Osteocyte (in vitro differentiated cells): ENCODE measurements around the gene CHST13. TPM values are rescaled to one million over a fixed set of nuclear protein-coding genes. Genes with fewer than 3 reads are reported as not detected.

Experiments
- DNase-seq: peaks from one replicate; pipeline ENCODE4 v3.0.0; 2021; ENCODE audit warnings: mixed read lengths; ENCODE audit not compliant: unreplicated experiment; ENCODE audit errors: extremely low spot score
- H3K27ac Mint-ChIP-seq: one replicate; pipeline ENCODE4 v1.8.0; 2021; ENCODE audit warnings: mild to moderate bottlenecking, mixed read lengths; ENCODE audit not compliant: unreplicated experiment
- H3K27me3 Mint-ChIP-seq: one replicate; pipeline ENCODE4 v1.8.0; 2021; ENCODE audit warnings: mixed read lengths; ENCODE audit not compliant: unreplicated experiment
- H3K36me3 Mint-ChIP-seq: one replicate; pipeline ENCODE4 v1.8.0; 2021; ENCODE audit warnings: mixed read lengths; ENCODE audit not compliant: unreplicated experiment
- H3K4me1 Mint-ChIP-seq: one replicate; pipeline ENCODE4 v1.8.0; 2021; ENCODE audit warnings: mixed read lengths; ENCODE audit not compliant: unreplicated experiment
- H3K4me3 Mint-ChIP-seq: one replicate; pipeline ENCODE4 v1.8.0; 2021; ENCODE audit warnings: mild to moderate bottlenecking, moderate library complexity, mixed read lengths; ENCODE audit not compliant: unreplicated experiment
- H3K9me3 Mint-ChIP-seq: one replicate; pipeline ENCODE4 v1.8.0; 2021; ENCODE audit warnings: mixed read lengths; ENCODE audit not compliant: unreplicated experiment
- CTCF ChIP-seq: fragments of 200-600 bp; sonication (generic); IDR thresholded peaks from 2 replicates; pipeline ENCODE4 v1.5.0; 2021; ENCODE audit warnings: antibody characterized with exemption, mild to moderate bottlenecking, moderate library complexity
- total RNA-seq: library from RNA; stranded (reverse); gene quantifications from 2 replicates; pipeline ENCODE4 v1.2.1, GENCODE V29; 2021

Gene CHST13
- total RNA-seq, 1 donor from 2014 or later = not detected

DNA sequence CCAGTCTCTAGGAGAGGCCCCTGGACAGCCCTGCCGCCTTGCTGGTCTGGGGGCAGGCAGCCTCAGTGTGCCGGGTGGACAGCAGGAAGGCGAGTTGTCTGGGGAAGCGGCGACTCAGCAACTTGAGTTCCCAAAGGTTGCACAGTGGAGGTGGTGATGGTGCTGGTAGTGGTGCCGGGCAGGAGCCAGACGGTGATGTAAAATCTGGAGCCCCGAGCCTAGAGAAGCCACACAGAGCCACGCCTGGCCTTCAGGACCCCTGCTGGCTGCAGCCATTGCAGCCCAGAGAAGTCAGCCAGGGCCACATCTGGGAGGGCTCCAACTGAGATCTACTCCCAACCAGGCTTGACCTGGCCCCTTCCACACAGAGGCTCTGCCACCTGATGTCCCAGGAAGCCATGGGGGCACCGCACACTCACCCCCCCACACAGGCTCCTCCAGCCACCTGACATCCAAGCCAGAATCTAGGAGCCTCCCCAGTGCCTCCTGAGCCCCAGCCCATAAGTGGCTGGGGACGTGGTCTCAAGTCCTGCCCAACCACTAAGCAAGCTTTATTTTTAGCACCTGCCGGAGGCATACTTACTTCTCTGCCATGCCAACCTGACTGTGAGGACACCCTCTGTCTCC lies 26.0 kb downstream of the CHST13 start:
- peaks cover 13% of the 10 kb centered on the region for H3K4me1 Mint-ChIP-seq
- no peak for TF ChIP-seq CTCF
- no peak overlapping the region for H3K4me3 Mint-ChIP-seq
- H3K27me3 Mint-ChIP-seq = peaks cover 27% of the 10 kb centered on the region
- DNase-seq = peak; percentile 77
- H3K27ac Mint-ChIP-seq = no peak overlapping the region
- no peaks in the 10 kb centered on the region for H3K36me3 Mint-ChIP-seq
- H3K9me3 Mint-ChIP-seq = no peaks in the 10 kb centered on the region

GRCh38 chr3:126550488-126551051 lies 26.6 kb downstream of the CHST13 start:
- no peak overlapping the region for H3K4me3 Mint-ChIP-seq

GRCh38 chr3:126551121-126551838 lies 27.3 kb downstream of the CHST13 start:
- Mint-ChIP-seq H3K36me3 (no peaks in the 10 kb centered on the region), H3K4me3 (no peak overlapping the region), H3K27ac (no peak overlapping the region), H3K9me3 (no peaks in the 10 kb centered on the region), H3K27me3 (peaks cover 27% of the 10 kb centered on the region), H3K4me1 (peaks cover 13% of the 10 kb centered on the region)
- peak; percentile 72 for DNase-seq
- no peak for TF ChIP-seq CTCF

More at GRCh38 chr3:126550488-126551051, 26.6 kb downstream of the CHST13 start:
- Mint-ChIP-seq H3K4me1 (peaks cover 13% of the 10 kb centered on the region), H3K9me3 (no peaks in the 10 kb centered on the region), H3K36me3 (no peaks in the 10 kb centered on the region), H3K27me3 (peaks cover 27% of the 10 kb centered on the region), H3K27ac (no peak overlapping the region)
- no peak for TF ChIP-seq CTCF
- DNase-seq = peak; percentile 75

- TF ChIP-seq CTCF = no peak
- Mint-ChIP-seq H3K27ac (no peak overlapping the region), H3K9me3 (no peaks in the 10 kb centered on the region), H3K27me3 (peaks cover 23% of the 10 kb centered on the region), H3K4me1 (peaks cover 13% of the 10 kb centered on the region), H3K36me3 (no peaks in the 10 kb centered on the region), H3K4me3 (no peak overlapping the region)
- DNase-seq = no peak
These were observed 28.1 kb downstream of the CHST13 start for GRCh38 chr3:126551839-126552687.
